Peyer's patch (tissue), 4 donors: ENCODE measurements around the gene WNK1.

Experiments
- CTCF ChIP-seq, 6 experiments: fragments of 450-650 bp in 4 of 6; fragments of 200-600 bp in 2 of 6; sonication (generic) in 1 of 6; IDR thresholded peaks; one replicate each; pipeline ENCODE4 v1.5.1; 2017 to 2019; ENCODE audit warnings: antibody characterized with exemption in 6 of 6, mild to moderate bottlenecking in 3 of 6, moderate library complexity in 1 of 6
- POLR2A ChIP-seq, 2 donors: fragments of 450-650 bp; IDR thresholded peaks; one replicate each; pipeline ENCODE4 v1.5.1; 2017; ENCODE audit warnings: antibody characterized with exemption in 2 of 2, mild to moderate bottlenecking in 2 of 2, moderate library complexity in 2 of 2

- TF ChIP-seq CTCF (IDR thresholded peaks at IDR 0.05): no peak
- no peak for TF ChIP-seq POLR2A (IDR thresholded peaks at IDR 0.05)
These were observed 76.5 kb downstream of the WNK1 start for GRCh38 chr12:828726-829395.
